Neural crest cell (in vitro differentiated cells): ENCODE data around the gene DCAF8L1. TPM values are rescaled to one million over a fixed set of nuclear protein-coding genes. Genes with fewer than 3 reads are reported as not detected.
"Not testable (repeated sequence)": the region's sequence is repeated elsewhere in the genome, so short reads cannot be mapped to it uniquely, and the experiment has no call there.

ENCODE experiments used
- DNase-seq: peaks from one replicate; pipeline ENCODE4 v3.0.0; 2021; ENCODE audit warnings: low read depth, mixed read lengths, low spot score
- H3K27ac Mint-ChIP-seq: one replicate; pipeline ENCODE4 v1.8.0; 2021; ENCODE audit warnings: mild to moderate bottlenecking, mixed read lengths; ENCODE audit not compliant: unreplicated experiment
- H3K27me3 Mint-ChIP-seq: 2 replicates; pipeline ENCODE4 v1.8.0; 2021; ENCODE audit warnings: low read depth, mild to moderate bottlenecking, mixed read lengths
- H3K36me3 Mint-ChIP-seq: 2 replicates; pipeline ENCODE4 v1.8.0; 2021; ENCODE audit warnings: low read depth, mild to moderate bottlenecking, mixed read lengths
- H3K4me1 Mint-ChIP-seq: 2 replicates; pipeline ENCODE4 v1.8.0; 2021; ENCODE audit warnings: mixed read lengths
- H3K4me3 Mint-ChIP-seq: one replicate; pipeline ENCODE4 v1.8.0; 2021; ENCODE audit warnings: mild to moderate bottlenecking, mixed read lengths
- H3K9me3 Mint-ChIP-seq: 2 replicates; pipeline ENCODE4 v1.8.0; 2021; ENCODE audit warnings: mixed read lengths
- CTCF ChIP-seq: fragments of 200-600 bp; sonication (generic); conservative IDR thresholded peaks from 2 replicates; pipeline ENCODE4 v1.5.0; 2021; ENCODE audit warnings: antibody characterized with exemption, mild to moderate bottlenecking
- total RNA-seq: library from RNA; stranded (reverse); gene quantifications from 2 replicates; pipeline ENCODE4 v1.2.1, GENCODE V29; 2021

The DCAF8L1 gene
- total RNA-seq, 1 donor from 2014 or later, result not detected

GRCh38 chrX:27968878-27969277 is 12.4 kb downstream of the DCAF8L1 start:
- Mint-ChIP-seq H3K27ac (no peak overlapping the region), H3K36me3 (no peaks in the 10 kb centered on the region), H3K9me3 (no peaks in the 10 kb centered on the region), H3K27me3 (no peaks in the 10 kb centered on the region), H3K4me3 (no peak overlapping the region), H3K4me1 (peaks cover 20% of the 10 kb centered on the region)
- no peak for DNase-seq
- TF ChIP-seq CTCF, result no peak

- DNase-seq, result no peak
- H3K27ac Mint-ChIP-seq, result no peak overlapping the region
- no peaks in the 10 kb centered on the region for H3K36me3 Mint-ChIP-seq
- H3K4me3 Mint-ChIP-seq, result no peak overlapping the region
- no peak for TF ChIP-seq CTCF
- H3K4me1 Mint-ChIP-seq, result peaks cover 20% of the 10 kb centered on the region
- H3K9me3 Mint-ChIP-seq, result no peaks in the 10 kb centered on the region
- no peaks in the 10 kb centered on the region for H3K27me3 Mint-ChIP-seq
Observed at GRCh38 chrX:27968352-27968751, 12.9 kb downstream of the DCAF8L1 start.

GRCh38 chrX:27966955-27967354 is 14.3 kb downstream of the DCAF8L1 start:
- no peaks in the 10 kb centered on the region for H3K27me3 Mint-ChIP-seq
- TF ChIP-seq CTCF, result no peak
- peaks cover 5% of the 10 kb centered on the region for H3K9me3 Mint-ChIP-seq
- peaks cover 20% of the 10 kb centered on the region for H3K4me1 Mint-ChIP-seq
- H3K27ac Mint-ChIP-seq, result no peak overlapping the region
- peaks cover 5% of the 10 kb centered on the region for H3K36me3 Mint-ChIP-seq
- H3K4me3 Mint-ChIP-seq, result no peak overlapping the region
- no peak for DNase-seq

- peaks cover 20% of the 10 kb centered on the region for H3K4me1 Mint-ChIP-seq
- peaks cover 5% of the 10 kb centered on the region for H3K36me3 Mint-ChIP-seq
- DNase-seq, result no peak
- TF ChIP-seq CTCF, result no peak
- no peaks in the 10 kb centered on the region for H3K27me3 Mint-ChIP-seq
- no peak overlapping the region for H3K4me3 Mint-ChIP-seq
- no peak overlapping the region for H3K27ac Mint-ChIP-seq
- H3K9me3 Mint-ChIP-seq, result peaks cover 5% of the 10 kb centered on the region
Observed at GRCh38 chrX:27966492-27966891, 14.8 kb downstream of the DCAF8L1 start.

- H3K36me3 Mint-ChIP-seq, result peaks cover 10% of the 10 kb centered on the region
- not testable (repeated sequence) for DNase-seq, H3K27ac Mint-ChIP-seq, H3K27me3 Mint-ChIP-seq, H3K4me3 Mint-ChIP-seq
- peaks cover 11% of the 10 kb centered on the region for H3K9me3 Mint-ChIP-seq
- peaks cover 20% of the 10 kb centered on the region for H3K4me1 Mint-ChIP-seq
Observed at GRCh38 chrX:27965348-27965747, 15.9 kb downstream of the DCAF8L1 start.

GRCh38 chrX:27964432-27964831 is 16.8 kb downstream of the DCAF8L1 start:
- Mint-ChIP-seq H3K4me3 (no peak overlapping the region), H3K36me3 (peaks cover 10% of the 10 kb centered on the region), H3K4me1 (peaks cover 20% of the 10 kb centered on the region), H3K27ac (no peak overlapping the region), H3K27me3 (no peaks in the 10 kb centered on the region), H3K9me3 (peaks cover 13% of the 10 kb centered on the region)
- no peak for DNase-seq
- TF ChIP-seq CTCF, result no peak

- not testable (repeated sequence) for DNase-seq, H3K4me3 Mint-ChIP-seq, H3K27ac Mint-ChIP-seq, H3K27me3 Mint-ChIP-seq
- H3K9me3 Mint-ChIP-seq, result peaks cover 13% of the 10 kb centered on the region
- peaks cover 10% of the 10 kb centered on the region for H3K4me1 Mint-ChIP-seq
- H3K36me3 Mint-ChIP-seq, result peaks cover 10% of the 10 kb centered on the region
Observed at GRCh38 chrX:27960410-27960809, 20.8 kb downstream of the DCAF8L1 start.
